ENCODE measurements around the gene ABI3. TPM values are rescaled to one million over a fixed set of nuclear protein-coding genes. Genes with fewer than 3 reads are reported as not detected.

ABI3 gene
- total and polyA plus RNA-seq, 4 donors, result 4.7 to 8.8 (median 5.5) TPM

GRCh38 chr17:49249890-49250522 lies 39.5 kb downstream of the ABI3 start:
- WGBS, result 85% methylated on average over 12 of the region's 12 CpGs
- Histone ChIP-seq H3K9me3 (ENCODE audit: control insufficient read depth in 4 of 4, low read length in 3 of 4) (no peaks in the 10 kb centered on the region), H3K27me3 (ENCODE audit: control insufficient read depth in 4 of 4, insufficient read depth in 4 of 4, low read length in 3 of 4) (no peaks in the 10 kb centered on the region), H3K4me3 (ENCODE audit: low read depth in 1 of 3, low read length in 3 of 3) (no peak overlapping the region), H3K36me3 (ENCODE audit: control insufficient read depth in 4 of 4, insufficient read depth in 3 of 4, low read depth in 1 of 4, low read length in 3 of 4) (no peaks in the 10 kb centered on the region), H3K4me1 (ENCODE audit: control insufficient read depth in 4 of 4, insufficient read depth in 4 of 4, low read length in 3 of 4) (no peaks in the 10 kb centered on the region), H3K27ac (ENCODE audit: low read depth in 1 of 2, low read length in 2 of 2) (no peak overlapping the region), H3K9ac (ENCODE audit: low read depth in 1 of 2, low read length in 2 of 2) (no peak overlapping the region)
- no peak for TF ChIP-seq NR2F2 (IDR thresholded peaks at IDR 0.05)
- no peak for TF ChIP-seq EGR1 (IDR thresholded peaks at IDR 0.05; ENCODE audit: low read depth in 2 of 2)
- no peak for TF ChIP-seq CTCF (IDR thresholded peaks at IDR 0.05; ENCODE audit: low read depth, low read length, missing input control)
- TF ChIP-seq YY1 (IDR thresholded peaks at IDR 0.05), result no peak
- TF ChIP-seq MAX (IDR thresholded peaks at IDR 0.05), result no peak
- TF ChIP-seq FOXA2 (IDR thresholded peaks at IDR 0.05), result no peak
- TF ChIP-seq JUND (IDR thresholded peaks at IDR 0.05), result no peak
- TF ChIP-seq REST (IDR thresholded peaks at IDR 0.05), result no peak
- DNase-seq (ENCODE audit: low spot score), result no peak

- no peak for DNase-seq (ENCODE audit: low spot score)
- Histone ChIP-seq H3K36me3 (ENCODE audit: control insufficient read depth in 4 of 4, insufficient read depth in 3 of 4, low read depth in 1 of 4, low read length in 3 of 4) (no peaks in the 10 kb centered on the region), H3K27me3 (ENCODE audit: control insufficient read depth in 4 of 4, insufficient read depth in 4 of 4, low read length in 3 of 4) (no peaks in the 10 kb centered on the region), H3K9ac (ENCODE audit: low read depth in 1 of 2, low read length in 2 of 2) (no peak overlapping the region), H3K4me1 (ENCODE audit: control insufficient read depth in 4 of 4, insufficient read depth in 4 of 4, low read length in 3 of 4) (no peaks in the 10 kb centered on the region), H3K27ac (ENCODE audit: low read depth in 1 of 2, low read length in 2 of 2) (no peak overlapping the region), H3K9me3 (ENCODE audit: control insufficient read depth in 4 of 4, low read length in 3 of 4) (no peaks in the 10 kb centered on the region), H3K4me3 (ENCODE audit: low read depth in 1 of 3, low read length in 3 of 3) (no peak overlapping the region)
- WGBS, result 84% methylated on average over 6 of the region's 6 CpGs
- no peak for TF ChIP-seq EGR1 (IDR thresholded peaks at IDR 0.05; ENCODE audit: low read depth in 2 of 2)
- TF ChIP-seq CTCF (IDR thresholded peaks at IDR 0.05; ENCODE audit: low read depth, low read length, missing input control), result no peak
- TF ChIP-seq HNF4A (conservative IDR thresholded peaks at IDR 0.05), result no peak
- no peak for TF ChIP-seq FOXA2 (IDR thresholded peaks at IDR 0.05)
- no peak for TF ChIP-seq RXRA (IDR thresholded peaks at IDR 0.05)
- TF ChIP-seq NR2F2 (IDR thresholded peaks at IDR 0.05), result no peak
- TF ChIP-seq REST (IDR thresholded peaks at IDR 0.05), result no peak
- TF ChIP-seq TAF1 (conservative IDR thresholded peaks at IDR 0.05), result no peak
- no peak for TF ChIP-seq JUND (IDR thresholded peaks at IDR 0.05)
- no peak for TF ChIP-seq ZBTB33 (IDR thresholded peaks at IDR 0.05)
- TF ChIP-seq ATF3 (IDR thresholded peaks at IDR 0.05), result no peak
- no peak for TF ChIP-seq YY1 (IDR thresholded peaks at IDR 0.05)
- TF ChIP-seq HNF4G (IDR thresholded peaks at IDR 0.05), result no peak
- TF ChIP-seq SP1 (IDR thresholded peaks at IDR 0.05), result no peak
- TF ChIP-seq MAX (IDR thresholded peaks at IDR 0.05), result no peak
- no peak for TF ChIP-seq RAD21 (IDR thresholded peaks at IDR 0.05)
Measured at GRCh38 chr17:49252148-49252695, 41.7 kb downstream of the ABI3 start.
